ENCODE measurements around the gene CNTN4. TPM values are rescaled to one million over a fixed set of nuclear protein-coding genes. Genes with fewer than 3 reads are reported as not detected.

CNTN4 gene
- total and polyA plus RNA-seq, 2 of the 8 experiments (the other 6 are each of a cell fraction or from before 2014, with no cell fraction given): 0.41 to 2.2 TPM

- POLR2A ChIA-PET (ENCODE audit: partially characterized antibody): no interaction called here
- FAIRE-seq: no peak
- no peaks in the 10 kb centered on the region for H3K27me3 ChIP-seq (replicated peaks in 1 of 4; ENCODE audit: control insufficient read depth in 3 of 4, extremely low read depth in 1 of 4, insufficient read depth in 3 of 4, low read length in 3 of 4)
- no peak for TF ChIP-seq KDM5A (IDR thresholded peaks at IDR 0.05; ENCODE audit: low read length)
- TF ChIP-seq YY1 (IDR thresholded peaks at IDR 0.05; ENCODE audit: low read depth, low read length): no peak
- TF ChIP-seq ATF2 (IDR thresholded peaks at IDR 0.05; ENCODE audit: low read length): no peak
- no peak for TF ChIP-seq RXRA (IDR thresholded peaks at IDR 0.05; ENCODE audit: insufficient read depth, low read depth, low read length)
- no peak for TF ChIP-seq RAD21 (IDR thresholded peaks at IDR 0.05 in 1 of 2, conservative IDR thresholded peaks at IDR 0.05 in 1 of 2; ENCODE audit: low read depth in 2 of 2, low read length in 2 of 2)
- TF ChIP-seq EZH2 (IDR thresholded peaks at IDR 0.05; ENCODE audit: low read depth, low read length, severe bottlenecking): no peak
- TF ChIP-seq POU5F1 (IDR thresholded peaks at IDR 0.05; ENCODE audit: low read depth, low read length): no peak
- TF ChIP-seq SIN3A (conservative IDR thresholded peaks at IDR 0.05 in 1 of 2, IDR thresholded peaks at IDR 0.05 in 1 of 2; ENCODE audit: low read depth in 1 of 2, low read length in 2 of 2): no peak
- TF ChIP-seq, protein P1, sequence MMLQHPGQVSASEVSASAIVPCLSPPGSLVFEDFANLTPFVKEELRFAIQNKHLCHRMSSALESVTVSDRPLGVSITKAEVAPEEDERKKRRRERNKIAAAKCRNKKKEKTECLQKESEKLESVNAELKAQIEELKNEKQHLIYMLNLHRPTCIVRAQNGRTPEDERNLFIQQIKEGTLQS (IDR thresholded peaks at IDR 0.05; ENCODE audit: insufficient read depth, low read depth, low read length): no peak
- no peak for TF ChIP-seq HDAC2 (IDR thresholded peaks at IDR 0.05; ENCODE audit: borderline replicate concordance in 1 of 2, low read depth in 2 of 2, low read length in 2 of 2)
Observed at GRCh38 chr3:2793987-2794386, 695.3 kb downstream of the CNTN4 start.

More at GRCh38 chr3:2793987-2794386, 695.3 kb downstream of the CNTN4 start:
- Histone ChIP-seq H4K91ac (replicated peaks; ENCODE audit: insufficient read length, low read length) (no peak overlapping the region), H3K23ac (ENCODE audit: insufficient read length) (no peak overlapping the region), H2AK5ac (ENCODE audit: low read depth, low read length) (no peak overlapping the region), H2BK15ac (ENCODE audit: low read length) (no peak overlapping the region), H2AFZ (ENCODE audit: low read length) (no peak overlapping the region), H2BK20ac (ENCODE audit: low read length) (no peak overlapping the region), H3K14ac (ENCODE audit: insufficient read length) (no peak overlapping the region), H3K36me3 (ENCODE audit: control insufficient read depth in 2 of 4, insufficient read depth in 4 of 4, low read length in 3 of 4) (no peaks in the 10 kb centered on the region), H3K9ac (replicated peaks in 1 of 4; ENCODE audit: extremely low read depth in 1 of 4, low read depth in 3 of 4, low read length in 3 of 4) (no peak overlapping the region), H3K9me3 (ENCODE audit: insufficient read depth in 2 of 2, low read depth in 1 of 2, low read length in 1 of 2) (no peaks in the 10 kb centered on the region), H3K4me3 (ENCODE audit: extremely low read depth in 1 of 4, insufficient read depth in 2 of 4, low read depth in 3 of 4, low read length in 4 of 4) (no peak overlapping the region), H3K56ac (replicated peaks; ENCODE audit: insufficient read length, low read depth, low read length) (no peak overlapping the region), H2BK5ac (ENCODE audit: low read depth, low read length) (no peak overlapping the region), H3K18ac (ENCODE audit: extremely low read depth, low read length) (no peak overlapping the region), H3K79me1 (ENCODE audit: low read depth, low read length) (no peaks in the 10 kb centered on the region), H3K4ac (replicated peaks; ENCODE audit: insufficient read length, low read depth, low read length) (no peak overlapping the region), H4K8ac (ENCODE audit: extremely low read depth, insufficient read depth, low read length) (no peak overlapping the region), H3K27ac (ENCODE audit: low read depth, low read length) (no peak overlapping the region), H4K20me1 (replicated peaks in 1 of 2; ENCODE audit: control insufficient read depth in 1 of 2, insufficient read depth in 2 of 2, low read length in 2 of 2) (no peaks in the 10 kb centered on the region), H3K23me2 (ENCODE audit: low read depth, low read length) (no peaks in the 10 kb centered on the region), H3K4me1 (replicated peaks in 1 of 4; ENCODE audit: control insufficient read depth in 3 of 4, insufficient read depth in 4 of 4, low read length in 3 of 4) (no peaks in the 10 kb centered on the region), H2BK120ac (replicated peaks; ENCODE audit: low read depth, low read length) (no peak overlapping the region), H3K4me2 (ENCODE audit: insufficient read depth in 1 of 2, low read depth in 2 of 2, low read length in 2 of 2) (no peak overlapping the region), H3K79me2 (ENCODE audit: control insufficient read depth in 1 of 2, insufficient read depth in 2 of 2, low read length in 2 of 2) (no peaks in the 10 kb centered on the region), H4K5ac (ENCODE audit: insufficient read length, low read depth, low read length) (no peak overlapping the region), H2BK12ac (ENCODE audit: low read depth, low read length) (no peak overlapping the region)
- CTCF ChIA-PET (ENCODE audit: partially characterized antibody): no interaction called here
- DNase-seq (ENCODE audit: low read depth in 1 of 2, low spot score in 2 of 2): no peak
- WGBS, 2 experiments (ENCODE audit: extremely low coverage in 1 of 2, insufficient coverage in 1 of 2, insufficient read length in 1 of 2, insufficient replicate concordance in 2 of 2, low coverage in 1 of 2, low lambda C conversion rate in 2 of 2, missing lambda C conversion rate in 1 of 2): 100% methylated on average over 1 of the region's 1 CpG; no CpG with 5 or more reads in 1 of the 2 experiments
